MCF 10A (cell line): ENCODE data around the gene MSH6. TPM values are rescaled to one million over a fixed set of nuclear protein-coding genes. Genes with fewer than 3 reads are reported as not detected.

Experiments
- BruUV-seq: library from RNA; stranded (reverse); fragments of 400-500 nt; replicated peaks from 2 replicates; lab custom pipeline; 2021; lab: Mats Ljungman, UMichigan
- CTCF ChIA-PET: fragments of 300-600 bp; sonication (Branson Sonifier 250); formaldehyde crosslinking; extraction: SDS; loops from one replicate; lab custom pipeline; 2021; ENCODE audit warnings: antibody characterized with exemption, inconsistent platforms; lab: Yijun Ruan, JAX
- POLR2A ChIA-PET: fragments of 300-600, 350-650 bp; sonication (Branson Sonifier 250); formaldehyde crosslinking; extraction: SDS; loops from one replicate; lab custom pipeline; 2020; ENCODE audit warnings: antibody characterized with exemption, inconsistent platforms; lab: Yijun Ruan, JAX
- DNase-seq: peaks from one replicate; pipeline ENCODE4 v3.0.0-alpha.2; 2018; ENCODE audit not compliant: unreplicated experiment
- H3K27ac Mint-ChIP-seq: one replicate; pipeline ENCODE4 v1.8.0; 2022; ENCODE audit warnings: mild to moderate bottlenecking, low read depth, mixed read lengths; ENCODE audit not compliant: unreplicated experiment
- H3K27me3 Mint-ChIP-seq: one replicate; pipeline ENCODE4 v1.8.0; 2022; ENCODE audit warnings: mixed read lengths; ENCODE audit not compliant: insufficient read depth, unreplicated experiment
- H3K36me3 Mint-ChIP-seq: one replicate; pipeline ENCODE4 v1.8.0; 2022; ENCODE audit warnings: mild to moderate bottlenecking, moderate library complexity, mixed read lengths; ENCODE audit not compliant: insufficient read depth, unreplicated experiment
- H3K4me1 Mint-ChIP-seq: one replicate; pipeline ENCODE4 v1.8.0; 2022; ENCODE audit warnings: mixed read lengths; ENCODE audit not compliant: insufficient read depth, unreplicated experiment
- H3K4me3 Mint-ChIP-seq: one replicate; pipeline ENCODE4 v1.8.0; 2022; ENCODE audit warnings: mild to moderate bottlenecking, moderate library complexity, mixed read lengths; ENCODE audit not compliant: unreplicated experiment
- H3K9me3 Mint-ChIP-seq: one replicate; pipeline ENCODE4 v1.8.0; 2022; ENCODE audit warnings: mixed read lengths; ENCODE audit not compliant: unreplicated experiment
- CTCF ChIP-seq: fragments of 200-600 bp; IDR thresholded peaks from one replicate; pipeline ENCODE4 v1.8.0; 2022; ENCODE audit warnings: antibody characterized with exemption, mild to moderate bottlenecking; ENCODE audit not compliant: unreplicated experiment
- intact Hi-C: fragments of 100-400 bp; cut with micrococcal nuclease; formaldehyde crosslinking; loops from 2 replicates; pipeline ENCODE4 v1.14.1; 2022
- total RNA-seq: library from RNA; stranded (reverse); gene quantifications from 2 replicates; pipeline ENCODE4 v1.2.3, GENCODE V29; 2022

Gene MSH6
- total RNA-seq, 1 experiment from 2014 or later, result 45.3 TPM

GRCh38 chr2:47774567-47774966 lies 8.4 kb upstream of the MSH6 start:
- BruUV-seq, result no TSS peak
- ChIA-PET CTCF (interaction anchor here (0.5 to 11.3 kb wide), 2 partner anchors 270 to 337 kb away, joined by 3 to 319 read pairs; no protein-coding TSS in a partner anchor), POLR2A (interaction anchor here (1.2 kb wide), 1 partner anchor 8 kb away, joined by 5 read pairs; the partner anchor contains the start of gene MSH6)
- Mint-ChIP-seq H3K4me3 (no peak overlapping the region), H3K27ac (no peak overlapping the region), H3K4me1 (peaks cover 7% of the 10 kb centered on the region), H3K36me3 (no peaks in the 10 kb centered on the region), H3K9me3 (peaks cover 11% of the 10 kb centered on the region), H3K27me3 (no peaks in the 10 kb centered on the region)
- intact Hi-C loops, result no loop called here
- DNase-seq, result no peak
- no peak for TF ChIP-seq CTCF

GRCh38 chr2:47777277-47777937 lies 5.5 kb upstream of the MSH6 start:
- ChIA-PET POLR2A (interaction anchor here (1.2 kb wide), 1 partner anchor 10 kb away, joined by 3 read pairs; no protein-coding TSS in a partner anchor), CTCF (interaction anchor here (2.9 to 3.9 kb wide), 2 partner anchors 9 to 340 kb away, joined by 21 to 23 read pairs; no protein-coding TSS in a partner anchor)
- Mint-ChIP-seq H3K4me3 (no peak overlapping the region), H3K36me3 (no peaks in the 10 kb centered on the region), H3K9me3 (no peaks in the 10 kb centered on the region), H3K27me3 (no peaks in the 10 kb centered on the region), H3K27ac (no peak overlapping the region), H3K4me1 (no peaks in the 10 kb centered on the region)
- no peak for TF ChIP-seq CTCF
- no peak for DNase-seq
- no TSS peak for BruUV-seq
- intact Hi-C loops, result no loop called here

- TF ChIP-seq CTCF, result no peak
- Mint-ChIP-seq H3K9me3 (no peaks in the 10 kb centered on the region), H3K27ac (no peak overlapping the region), H3K4me1 (no peaks in the 10 kb centered on the region), H3K4me3 (no peak overlapping the region), H3K36me3 (no peaks in the 10 kb centered on the region), H3K27me3 (no peaks in the 10 kb centered on the region)
- ChIA-PET CTCF (interaction anchor here (2.9 to 3.9 kb wide), 2 partner anchors 11 to 342 kb away, joined by 21 to 23 read pairs; no protein-coding TSS in a partner anchor), POLR2A (no interaction called here)
- DNase-seq, result no peak
- intact Hi-C loops, result no loop called here
- no TSS peak for BruUV-seq
Observed at GRCh38 chr2:47778698-47779425, 4.1 kb upstream of the MSH6 start.

GRCh38 chr2:47779426-47779790 lies 3.5 kb upstream of the MSH6 start:
- H3K4me1 Mint-ChIP-seq, result no peaks in the 10 kb centered on the region
- H3K4me3 Mint-ChIP-seq, result no peak overlapping the region
- H3K27ac Mint-ChIP-seq, result no peak overlapping the region
- intact Hi-C loops, result no loop called here
- no peaks in the 10 kb centered on the region for H3K9me3 Mint-ChIP-seq
- no peaks in the 10 kb centered on the region for H3K36me3 Mint-ChIP-seq
- ChIA-PET CTCF (no interaction called here), POLR2A (no interaction called here)
- BruUV-seq, result no TSS peak
- no peak for DNase-seq
- H3K27me3 Mint-ChIP-seq, result no peaks in the 10 kb centered on the region
- no peak for TF ChIP-seq CTCF
